ENCODE measurements around the gene CAPNS2. TPM values are rescaled to one million over a fixed set of nuclear protein-coding genes. Genes with fewer than 3 reads are reported as not detected.

The CAPNS2 gene
- total RNA-seq: not detected

DNA sequence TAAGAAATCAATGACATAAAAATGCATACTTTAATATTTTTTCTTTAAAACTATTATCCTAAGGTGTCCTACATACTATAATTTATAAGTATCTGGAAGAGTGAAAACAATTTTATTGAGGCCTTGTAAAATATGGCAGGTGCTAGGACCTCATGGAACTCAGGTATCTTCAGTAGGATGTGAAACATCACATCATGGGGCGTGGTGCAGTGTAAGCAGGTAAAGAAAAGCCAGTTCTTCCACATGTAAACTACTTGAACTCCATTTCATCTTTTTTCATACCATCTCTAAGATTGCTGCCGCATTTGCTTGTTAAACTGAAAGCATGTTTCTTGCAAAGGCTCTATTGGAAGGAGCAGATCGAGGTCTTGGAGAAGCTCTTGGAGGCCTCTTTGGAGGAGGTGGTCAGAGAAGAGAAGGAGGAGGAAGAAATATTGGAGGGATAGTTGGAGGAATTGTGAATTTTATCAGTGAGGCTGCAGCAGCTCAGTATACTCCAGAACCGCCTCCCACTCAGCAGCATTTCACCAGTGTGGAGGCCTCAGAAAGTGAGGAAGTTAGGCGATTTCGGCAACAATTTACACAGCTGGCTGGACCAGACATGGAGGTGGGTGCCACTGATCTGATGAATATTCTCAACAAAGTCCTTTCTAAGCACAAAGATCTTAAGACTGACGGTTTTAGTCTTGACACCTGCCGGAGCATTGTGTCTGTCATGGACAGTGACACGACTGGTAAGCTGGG is at the start of gene CAPNS2:
Gene CAPNS2 (plus strand): TSS at position 253 of the 744 bp plus-strand sequence. CDS start 73 bp downstream, at position 326.

Other genes with a start within 250 kb of the CAPNS2 start
- gene IRX6, start 242.5 kb upstream of the CAPNS2 start, total RNA-seq: 0.69 TPM
- 15.0 TPM for gene MMP2, start 87.5 kb upstream of the CAPNS2 start, total RNA-seq
- 16.1 TPM for gene LPCAT2, start 57.6 kb upstream of the CAPNS2 start, total RNA-seq
- not detected for gene SLC6A2, start 89.3 kb downstream of the CAPNS2 start, total RNA-seq

All from diencephalon (tissue), 1 donor.